Neutrophil (primary cell): Measurements from ENCODE around the gene REXO4.

Experiments
- H3K27ac ChIP-seq: fragments of 200-600 bp; sonication (generic); 2 replicates; pipeline ENCODE4 v1.5.1; 2016; ENCODE audit warnings: mild to moderate bottlenecking, moderate library complexity
- H3K27me3 ChIP-seq: fragments of 200-600 bp; sonication (generic); 2 replicates; pipeline ENCODE4 v1.6.0; 2016; ENCODE audit warnings: mild to moderate bottlenecking
- H3K36me3 ChIP-seq: fragments of 200-600 bp; sonication (generic); 2 replicates; pipeline ENCODE4 v1.5.1; 2017
- H3K4me1 ChIP-seq, 2 experiments: fragments of 200-600 bp in 1 of 2; sonication (generic) in 1 of 2; 1 replicate in 1 of 2; 2 replicates in 1 of 2; pipeline versions ENCODE4 v1.5.1 to v1.6.1; 2013 to 2016; ENCODE audit warnings: low read depth in 1 of 2, low read length in 1 of 2, mild to moderate bottlenecking in 1 of 2, moderate library complexity in 1 of 2; ENCODE audit not compliant: control insufficient read depth in 1 of 2, insufficient read depth in 1 of 2
- H3K4me3 ChIP-seq, 2 experiments: fragments of 200-600 bp in 1 of 2; sonication (generic) in 1 of 2; 1 replicate in 1 of 2; 2 replicates in 1 of 2; pipeline ENCODE4 v1.5.1; 2013 to 2016; ENCODE audit warnings: low read depth in 1 of 2, low read length in 1 of 2, mild to moderate bottlenecking in 1 of 2, moderate library complexity in 1 of 2
- H3K9me3 ChIP-seq: fragments of 200-600 bp; sonication (generic); 2 replicates; pipeline ENCODE4 v1.5.1; 2016
- TF ChIP-seq, protein P1 (sequence below): fragments of 200-600 bp; sonication (generic); IDR thresholded peaks from 2 replicates; pipeline ENCODE4 v1.5.1; 2016; ENCODE audit warnings: antibody characterized with exemption

The REXO4 gene

DNA sequence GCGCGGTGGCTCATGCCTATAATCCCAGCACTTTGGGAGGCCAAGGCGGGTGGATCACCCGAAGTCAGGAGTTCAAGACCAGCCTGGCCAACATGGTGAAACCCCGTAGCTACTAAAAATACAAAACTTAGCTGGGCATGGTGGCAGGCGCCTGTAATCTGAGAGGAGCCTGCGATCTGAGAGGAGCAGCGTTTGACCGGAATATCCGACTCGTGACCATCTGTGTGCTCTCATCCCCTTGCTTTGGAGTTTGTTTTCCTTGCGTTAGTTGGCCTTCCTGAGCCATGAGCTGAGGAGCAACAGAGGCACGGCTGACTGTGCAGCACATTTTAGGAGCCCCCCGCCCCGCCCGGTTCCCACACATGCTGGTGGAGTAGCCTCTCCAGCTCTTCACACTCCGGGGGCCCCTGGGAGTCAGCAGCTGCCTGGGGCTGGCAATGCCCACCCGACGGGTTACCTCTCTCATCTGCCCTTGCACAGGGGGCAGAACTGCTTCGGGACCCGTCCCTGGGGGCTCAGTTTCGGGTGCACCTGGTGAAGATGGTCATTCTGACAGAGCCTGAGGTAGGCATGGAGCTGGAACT lies 7.3 kb upstream of the REXO4 start:
- no peak overlapping the region for H3K27ac ChIP-seq
- H3K36me3 ChIP-seq = no peaks in the 10 kb centered on the region
- no peaks in the 10 kb centered on the region for H3K4me1 ChIP-seq
- H3K27me3 ChIP-seq = peaks cover 55% of the 10 kb centered on the region
- no peaks in the 10 kb centered on the region for H3K9me3 ChIP-seq
- H3K4me3 ChIP-seq = no peak overlapping the region
- TF ChIP-seq, protein P1, sequence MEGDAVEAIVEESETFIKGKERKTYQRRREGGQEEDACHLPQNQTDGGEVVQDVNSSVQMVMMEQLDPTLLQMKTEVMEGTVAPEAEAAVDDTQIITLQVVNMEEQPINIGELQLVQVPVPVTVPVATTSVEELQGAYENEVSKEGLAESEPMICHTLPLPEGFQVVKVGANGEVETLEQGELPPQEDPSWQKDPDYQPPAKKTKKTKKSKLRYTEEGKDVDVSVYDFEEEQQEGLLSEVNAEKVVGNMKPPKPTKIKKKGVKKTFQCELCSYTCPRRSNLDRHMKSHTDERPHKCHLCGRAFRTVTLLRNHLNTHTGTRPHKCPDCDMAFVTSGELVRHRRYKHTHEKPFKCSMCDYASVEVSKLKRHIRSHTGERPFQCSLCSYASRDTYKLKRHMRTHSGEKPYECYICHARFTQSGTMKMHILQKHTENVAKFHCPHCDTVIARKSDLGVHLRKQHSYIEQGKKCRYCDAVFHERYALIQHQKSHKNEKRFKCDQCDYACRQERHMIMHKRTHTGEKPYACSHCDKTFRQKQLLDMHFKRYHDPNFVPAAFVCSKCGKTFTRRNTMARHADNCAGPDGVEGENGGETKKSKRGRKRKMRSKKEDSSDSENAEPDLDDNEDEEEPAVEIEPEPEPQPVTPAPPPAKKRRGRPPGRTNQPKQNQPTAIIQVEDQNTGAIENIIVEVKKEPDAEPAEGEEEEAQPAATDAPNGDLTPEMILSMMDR = no peak

- Histone ChIP-seq H3K27me3 (peaks cover 45% of the 10 kb centered on the region), H3K4me1 (no peaks in the 10 kb centered on the region), H3K27ac (no peak overlapping the region), H3K36me3 (no peaks in the 10 kb centered on the region), H3K4me3 (no peak overlapping the region), H3K9me3 (no peaks in the 10 kb centered on the region)
- TF ChIP-seq, protein P1 = no peak
Observed at GRCh38 chr9:133424187-133424586, 6.4 kb upstream of the REXO4 start.

- H3K36me3 ChIP-seq = no peaks in the 10 kb centered on the region
- no peaks in the 10 kb centered on the region for H3K9me3 ChIP-seq
- H3K4me3 ChIP-seq = no peak overlapping the region
- no peak overlapping the region for H3K27ac ChIP-seq
- TF ChIP-seq, protein P1 = no peak
- H3K27me3 ChIP-seq = peaks cover 35% of the 10 kb centered on the region
- H3K4me1 ChIP-seq = peaks cover 3 to 4% of the 10 kb centered on the region in 2 experiments
Observed at GRCh38 chr9:133423216-133423615, 5.4 kb upstream of the REXO4 start.

DNA sequence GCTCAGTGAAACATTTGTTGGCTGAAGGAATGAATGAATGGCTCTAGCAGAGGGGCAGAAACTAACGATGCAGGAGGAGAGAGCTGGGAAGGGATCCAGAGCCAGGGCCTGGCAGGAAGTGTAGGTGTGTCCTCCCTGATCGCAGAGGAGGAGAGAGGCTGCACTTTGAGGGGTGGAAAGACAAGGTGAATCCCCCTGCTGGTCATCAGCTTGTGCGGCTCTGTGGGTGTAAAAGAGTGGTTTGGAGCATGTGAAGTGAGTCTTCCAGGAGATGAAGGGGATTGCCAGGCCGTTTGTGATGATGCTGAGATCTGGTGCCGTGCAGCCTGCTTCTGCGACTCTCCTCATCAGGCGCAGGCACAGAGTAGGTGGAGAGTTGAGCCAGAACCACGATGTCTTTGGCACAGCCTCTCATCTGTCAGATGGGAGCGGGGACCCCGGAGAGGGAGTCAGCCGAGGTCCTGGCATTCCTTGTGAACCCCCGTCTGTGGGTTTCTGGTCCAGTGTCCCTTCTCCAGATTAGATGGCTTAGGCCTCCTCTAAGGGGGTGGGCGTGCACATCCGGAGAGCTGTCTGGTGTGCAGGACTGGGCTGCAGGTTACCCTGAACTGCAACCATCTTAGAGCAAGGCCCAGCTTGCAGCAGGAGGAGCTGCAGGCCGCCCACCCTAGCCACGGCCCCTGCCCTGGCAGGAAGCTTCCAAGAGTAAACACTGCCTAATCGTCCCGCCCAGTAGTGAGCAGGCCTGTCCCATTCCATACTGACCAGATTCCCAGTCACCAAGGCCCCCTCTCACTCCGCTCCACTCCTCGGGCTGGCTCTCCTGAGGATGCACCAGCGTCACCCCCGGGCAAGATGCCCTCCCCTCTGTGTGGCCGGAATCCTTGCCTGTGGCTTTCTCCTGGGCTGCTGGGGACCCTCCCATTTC lies 4.1 kb upstream of the REXO4 start, which contains the start of gene ADAMTS13:
ADAMTS13 (plus strand) TSS at position 753 of the 928 bp plus-strand sequence; CDS start at position 830, 77 bp downstream.
- no peak within 1 kb of the TSS for H3K4me3 ChIP-seq
- H3K4me1 ChIP-seq = peaks cover 12 to 13% of the 10 kb centered on the region in 2 experiments
- H3K27ac ChIP-seq = no peak within 1 kb of the TSS
- TF ChIP-seq, protein P1 = no peak
- H3K27me3 ChIP-seq = peaks cover 22% of the 10 kb centered on the region
- H3K36me3 ChIP-seq = no peaks in the 10 kb centered on the region
- no peaks in the 10 kb centered on the region for H3K9me3 ChIP-seq

- Histone ChIP-seq H3K27me3 (peaks cover 7% of the 10 kb centered on the region), H3K9me3 (no peaks in the 10 kb centered on the region), H3K27ac (no peak overlapping the region), H3K4me1 (peaks cover 16 to 19% of the 10 kb centered on the region in 2 experiments), H3K4me3 (no peak overlapping the region), H3K36me3 (no peaks in the 10 kb centered on the region)
- TF ChIP-seq, protein P1 = no peak
Observed at GRCh38 chr9:133420392-133420827, 2.6 kb upstream of the REXO4 start.
